IMR-90 (cell line): Measurements from ENCODE around the gene RPP21.

Experiments
- BHLHE40 ChIP-seq: fragments of 150-350 bp; IDR thresholded peaks from 2 replicates; pipeline ENCODE4 v1.6.1; 2016; ENCODE audit warnings: mild to moderate bottlenecking, low read depth, low read length
- CEBPB ChIP-seq: IDR thresholded peaks from 2 replicates; pipeline ENCODE4 v1.6.1; 2012; ENCODE audit warnings: low read depth, low read length, improper control_type of control experiment
- CHD1 ChIP-seq: IDR thresholded peaks from 2 replicates; pipeline ENCODE4 v1.6.1; 2012; ENCODE audit warnings: low read depth, low read length, improper control_type of control experiment
- CTCF ChIP-seq: conservative IDR thresholded peaks from 2 replicates; pipeline ENCODE4 v1.5.1; 2012; ENCODE audit warnings: mild to moderate bottlenecking, low read depth, low read length, improper control_type of control experiment
- FOS ChIP-seq: fragments of 150-350 bp; IDR thresholded peaks from 2 replicates; pipeline ENCODE4 v1.6.1; 2016; ENCODE audit warnings: low read depth, low read length
- MAFK ChIP-seq: IDR thresholded peaks from 2 replicates; pipeline ENCODE4 v1.6.1; 2012; ENCODE audit warnings: low read depth, low read length, improper control_type of control experiment
- MAZ ChIP-seq: IDR thresholded peaks from 2 replicates; pipeline ENCODE4 v1.6.1; 2012; ENCODE audit warnings: low read depth, mild to moderate bottlenecking, low read length, improper control_type of control experiment, moderate library complexity, borderline replicate concordance
- MXI1 ChIP-seq: IDR thresholded peaks from 2 replicates; pipeline ENCODE4 v1.6.1; 2012; ENCODE audit warnings: low read depth, mild to moderate bottlenecking, low read length, moderate library complexity, borderline replicate concordance
- POLR2A ChIP-seq: IDR thresholded peaks from 2 replicates; pipeline ENCODE4 v1.6.1; 2012; ENCODE audit warnings: mild to moderate bottlenecking, low read depth, low read length
- RAD21 ChIP-seq: IDR thresholded peaks from 2 replicates; pipeline ENCODE4 v1.6.1; 2012; ENCODE audit warnings: low read length, improper control_type of control experiment
- RCOR1 ChIP-seq: IDR thresholded peaks from 2 replicates; pipeline ENCODE4 v1.6.1; 2012; ENCODE audit warnings: mild to moderate bottlenecking, low read length, improper control_type of control experiment; ENCODE audit not compliant: insufficient replicate concordance
- RFX5 ChIP-seq: IDR thresholded peaks from 2 replicates; pipeline ENCODE4 v1.8.0; 2012; ENCODE audit warnings: low read depth, mild to moderate bottlenecking, low read length, moderate library complexity
- SMC3 ChIP-seq: fragments of 150-350 bp; IDR thresholded peaks from 2 replicates; pipeline ENCODE4 v1.6.1; 2016; ENCODE audit warnings: low read depth, mild to moderate bottlenecking, antibody characterized with exemption, low read length, moderate library complexity
- USF2 ChIP-seq: fragments of 150-350 bp; IDR thresholded peaks from 2 replicates; pipeline ENCODE4 v1.6.1; 2017; ENCODE audit warnings: mild to moderate bottlenecking, antibody characterized with exemption, low read length, low read depth

- TF ChIP-seq MAZ (no peak), RCOR1 (no peak), CTCF (no peak), BHLHE40 (no peak), CEBPB (no peak), POLR2A (no peak), RAD21 (no peak), MXI1 (no peak), FOS (no peak), MAFK (no peak), USF2 (no peak), RFX5 (no peak), CHD1 (no peak), SMC3 (no peak)
Measured at GRCh38 chr6:30360139-30360538, 15.2 kb downstream of the RPP21 start.
